GM23338 (cell line): ENCODE measurements around the gene LPAR6. TPM values are rescaled to one million over a fixed set of nuclear protein-coding genes. Genes with fewer than 3 reads are reported as not detected.

ENCODE experiments used
- CREB1 ChIP-seq: fragments of 250-450 bp; sonication (Bioruptor Pico); IDR thresholded peaks from 2 replicates; pipeline ENCODE4 v1.5.0; 2020; ENCODE audit warnings: low read depth, mild to moderate bottlenecking, moderate library complexity
- ZNF331 ChIP-seq: fragments of 250-450 bp; sonication (Bioruptor Pico); IDR thresholded peaks from 2 replicates; pipeline ENCODE4 v1.5.0; 2020; ENCODE audit warnings: low read depth, mild to moderate bottlenecking, moderate library complexity
- polyA plus RNA-seq: library from polyadenylated mRNA; unstranded; fragments of >200 nt; fragmentation: Nextera tagmentation; extraction: Ambion mirVana; gene quantifications from 2 replicates; pipeline ENCODE4 v1.2.1, GENCODE V29; 2016
- small RNA-seq: library from RNA; depleted of rRNA; stranded (forward); fragments of <200 nt; gene quantifications from one replicate; pipeline ENCODE3, GENCODE V24; 2014; ENCODE audit warnings: low replicate concordance
- total RNA-seq: library from RNA; depleted of rRNA; stranded (reverse); fragments of >200 nt; shearing (Covaris generic); gene quantifications from 2 replicates; pipeline ENCODE4 v1.2.3, GENCODE V29; 2014; rRNA removed

The LPAR6 gene
- total and polyA plus RNA-seq, 2 experiments from 2014 or later = 1.4 to 2.1 TPM

DNA sequence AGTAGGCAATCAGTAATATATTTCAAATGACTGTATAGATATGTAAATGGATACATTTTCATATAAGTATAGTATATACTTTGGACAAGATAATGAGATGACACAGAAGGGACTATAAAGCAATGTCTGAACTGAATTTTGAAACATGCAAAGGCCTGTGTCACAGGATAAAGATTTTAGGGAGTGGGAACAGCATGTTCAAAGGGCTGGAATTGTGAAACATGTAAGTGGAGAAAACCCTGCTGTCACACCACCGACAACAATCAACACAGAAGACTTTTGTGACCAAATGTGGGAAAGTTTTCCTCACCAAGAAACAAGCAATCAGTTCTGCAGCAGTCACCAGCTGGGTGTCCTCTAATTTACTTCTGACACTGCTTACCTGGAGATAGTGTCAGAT is 42.9 kb downstream of the LPAR6 start (continued):
- TF ChIP-seq CREB1 (CRISPR knock-in tag) (no peak), ZNF331 (CRISPR knock-in tag) (no peak)

Small RNA genes within 50 kb of the gene (small RNA-seq; reads per million reads assigned to genes)
- gene RF00017 = not detected

Other genes with a start within 250 kb of the LPAR6 start
- 139 and 167 TPM in 2 replicates for gene ITM2B, start 179.9 kb downstream of the LPAR6 start, total RNA-seq
- 307 and 318 TPM in 2 replicates for gene ITM2B, start 179.9 kb downstream of the LPAR6 start, polyA plus RNA-seq
- gene RB1, start 109.4 kb downstream of the LPAR6 start, total RNA-seq = 18.9 and 19.5 TPM in 2 replicates
- 22.3 and 23.2 TPM in 2 replicates for gene RB1, start 109.4 kb downstream of the LPAR6 start, polyA plus RNA-seq
- 15.3 and 20.8 TPM in 2 replicates for gene RCBTB2, start 120.0 kb upstream of the LPAR6 start, total RNA-seq
- gene RCBTB2, start 120.0 kb upstream of the LPAR6 start, polyA plus RNA-seq = 8.1 TPM in 2 replicates
- not detected in 2 replicates for gene CYSLTR2, start 240.8 kb upstream of the LPAR6 start, total RNA-seq
- gene CYSLTR2, start 240.8 kb upstream of the LPAR6 start, polyA plus RNA-seq = not detected in 2 replicates